Pons (tissue), 1 donor: ENCODE results near the gene NEU1.

Experiments used
- DNase-seq: peaks from one replicate; pipeline ENCODE4 v3.0.0-alpha.2; 2016; ENCODE audit warnings: low spot score

Gene NEU1

GRCh38 chr6:31896493-31896855 is 33.9 kb upstream of the NEU1 start:
- no peak for DNase-seq

- no peak for DNase-seq
Observed at GRCh38 chr6:31892821-31893220, 30.2 kb upstream of the NEU1 start.

GRCh38 chr6:31889331-31889972 is 26.8 kb upstream of the NEU1 start:
- DNase-seq = no peak

- no peak for DNase-seq
Observed at GRCh38 chr6:31888276-31889258, 25.9 kb upstream of the NEU1 start.

- no peak for DNase-seq
Observed at GRCh38 chr6:31887173-31888007, 24.8 kb upstream of the NEU1 start.

- DNase-seq = no peak
Observed at GRCh38 chr6:31886541-31886991, 23.9 kb upstream of the NEU1 start.

- no peak for DNase-seq
Observed at GRCh38 chr6:31884528-31885035, 22.0 kb upstream of the NEU1 start.

- no peak for DNase-seq
Observed at GRCh38 chr6:31883676-31884075, 21.1 kb upstream of the NEU1 start.

GRCh38 chr6:31882344-31882743 is 19.7 kb upstream of the NEU1 start:
- DNase-seq = no peak

- no peak for DNase-seq
Observed at GRCh38 chr6:31881136-31881859, 18.7 kb upstream of the NEU1 start.

GRCh38 chr6:31880616-31881015 is 18.0 kb upstream of the NEU1 start:
- DNase-seq = no peak

- DNase-seq = no peak
Observed at GRCh38 chr6:31879901-31880300, 17.3 kb upstream of the NEU1 start.

- DNase-seq = no peak
Observed at GRCh38 chr6:31879143-31879542, 16.5 kb upstream of the NEU1 start.

- DNase-seq = no peak
Observed at GRCh38 chr6:31878726-31879125, 16.1 kb upstream of the NEU1 start, which contains the start of gene SLC44A4. Gene SLC44A4, minus strand, starts transcription at chr6:31878997. Its CDS starts 17 bp downstream, at chr6:31878980.

- no peak for DNase-seq
Observed at GRCh38 chr6:31878222-31878621, 15.6 kb upstream of the NEU1 start.

GRCh38 chr6:31877651-31878161 is 15.1 kb upstream of the NEU1 start:
- DNase-seq = no peak

GRCh38 chr6:31877125-31877650 is 14.6 kb upstream of the NEU1 start:
- DNase-seq = no peak

- DNase-seq = no peak
Observed at GRCh38 chr6:31876357-31876756, 13.7 kb upstream of the NEU1 start.

- DNase-seq = no peak
Observed at GRCh38 chr6:31875877-31876276, 13.3 kb upstream of the NEU1 start.

- no peak for DNase-seq
Observed at GRCh38 chr6:31874836-31875572, 12.4 kb upstream of the NEU1 start.
